GM21515 (cell line): ENCODE measurements around the gene SPATA45.

ENCODE experiments used
- ATAC-seq: cut with Tn5 transposase; IDR thresholded peaks from one replicate; pipeline ENCODE4 v1.9.1; 2021; ENCODE audit not compliant: unreplicated experiment

The SPATA45 gene

DNA sequence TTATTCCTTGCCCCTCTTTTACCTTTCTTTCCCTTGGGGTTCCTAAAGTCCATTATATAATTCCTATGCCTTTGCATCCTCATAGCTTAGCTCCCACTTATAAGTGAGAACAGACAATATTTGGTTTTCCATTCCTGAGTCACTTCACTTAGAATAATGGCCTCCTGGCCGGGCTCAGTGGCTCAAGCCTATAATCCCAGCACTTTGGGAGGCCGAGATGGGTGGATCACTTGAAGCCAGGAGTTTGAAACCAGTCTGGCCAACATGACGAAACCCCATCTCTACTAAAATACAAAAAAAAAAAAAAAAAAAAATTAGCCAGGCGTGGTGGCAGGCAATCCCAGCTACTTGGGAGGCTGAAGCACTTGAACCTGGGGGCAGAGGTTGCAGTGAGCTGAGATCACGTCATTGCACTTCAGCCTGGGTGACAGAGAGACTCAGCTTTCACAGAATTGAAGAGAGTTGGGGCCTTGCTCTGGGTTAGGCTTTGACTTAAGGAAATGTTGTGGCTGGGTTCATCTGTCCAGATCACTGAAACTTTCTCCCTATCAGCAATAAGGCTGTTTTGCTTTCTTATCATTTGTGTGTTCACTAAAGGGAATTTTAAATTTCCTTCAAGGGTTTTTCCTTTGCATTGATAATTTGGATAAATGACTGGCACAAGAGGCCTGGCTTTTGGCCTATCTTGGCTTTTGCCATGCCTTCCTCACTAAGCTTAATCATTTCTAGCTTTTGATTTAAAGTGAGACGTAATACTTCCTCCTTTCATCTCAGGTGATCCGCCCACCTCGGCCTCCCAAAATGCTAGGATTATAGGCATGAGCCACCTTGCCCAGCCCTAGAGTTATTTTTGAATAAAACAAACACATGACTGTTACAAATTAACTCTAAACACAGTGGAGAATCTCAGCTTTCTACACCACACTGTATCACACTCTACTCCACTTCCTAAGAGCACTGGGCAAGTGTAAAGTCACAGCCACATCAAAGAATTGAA lies 13.9 kb downstream of the SPATA45 start:
- peak; percentile 66 for ATAC-seq

DNA sequence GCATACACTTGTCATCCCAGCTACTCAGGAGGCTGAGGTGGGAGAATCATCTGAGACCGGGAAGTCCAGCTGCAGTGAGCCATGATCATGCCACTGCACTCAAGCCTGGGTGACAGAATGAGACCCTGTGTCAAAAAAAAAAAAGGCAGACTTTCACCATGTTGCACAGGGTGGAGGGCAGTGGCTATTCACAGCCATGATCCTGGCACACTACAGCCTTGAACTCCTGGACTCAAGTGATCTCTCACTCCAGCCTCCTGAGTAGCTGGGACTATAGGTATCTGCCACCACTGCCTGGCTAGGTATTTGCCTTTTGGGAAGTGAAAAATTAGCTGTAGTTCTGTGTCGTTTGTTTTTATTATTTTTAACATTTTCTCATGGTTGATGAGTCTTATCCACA lies 19.1 kb downstream of the SPATA45 start:
- no peak for ATAC-seq

GRCh38 chr1:212827831-212828278 lies 19.6 kb downstream of the SPATA45 start:
- ATAC-seq = no peak

DNA sequence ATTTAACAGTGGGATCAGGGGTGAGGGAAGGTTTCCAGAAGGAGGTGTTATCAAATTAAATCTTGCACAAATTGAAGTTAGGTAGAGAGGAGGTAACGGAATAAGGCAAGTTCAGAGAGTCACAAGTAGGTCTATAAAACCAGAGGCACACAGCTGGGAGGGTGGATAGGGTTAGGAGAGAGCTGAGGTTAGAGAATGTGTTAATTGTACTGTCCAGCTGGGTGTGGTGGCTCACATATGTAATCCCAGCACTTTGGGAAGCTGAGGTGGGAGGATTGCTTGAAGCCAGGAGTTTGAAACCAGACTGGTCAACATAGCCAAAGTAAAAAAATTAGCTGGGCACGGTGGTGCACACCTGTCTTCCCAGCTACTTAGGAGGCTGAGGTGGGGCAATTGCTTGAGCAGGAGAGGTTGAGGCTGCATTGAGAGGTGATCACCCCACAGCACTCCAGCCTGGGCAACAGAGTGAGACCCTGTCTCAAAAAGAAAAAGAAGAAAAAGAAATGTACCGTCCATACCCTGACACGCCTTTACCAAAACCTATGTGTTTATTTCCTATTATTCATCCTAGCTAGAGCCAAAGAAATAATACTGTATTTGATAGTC lies 20.2 kb downstream of the SPATA45 start:
- no peak for ATAC-seq

DNA sequence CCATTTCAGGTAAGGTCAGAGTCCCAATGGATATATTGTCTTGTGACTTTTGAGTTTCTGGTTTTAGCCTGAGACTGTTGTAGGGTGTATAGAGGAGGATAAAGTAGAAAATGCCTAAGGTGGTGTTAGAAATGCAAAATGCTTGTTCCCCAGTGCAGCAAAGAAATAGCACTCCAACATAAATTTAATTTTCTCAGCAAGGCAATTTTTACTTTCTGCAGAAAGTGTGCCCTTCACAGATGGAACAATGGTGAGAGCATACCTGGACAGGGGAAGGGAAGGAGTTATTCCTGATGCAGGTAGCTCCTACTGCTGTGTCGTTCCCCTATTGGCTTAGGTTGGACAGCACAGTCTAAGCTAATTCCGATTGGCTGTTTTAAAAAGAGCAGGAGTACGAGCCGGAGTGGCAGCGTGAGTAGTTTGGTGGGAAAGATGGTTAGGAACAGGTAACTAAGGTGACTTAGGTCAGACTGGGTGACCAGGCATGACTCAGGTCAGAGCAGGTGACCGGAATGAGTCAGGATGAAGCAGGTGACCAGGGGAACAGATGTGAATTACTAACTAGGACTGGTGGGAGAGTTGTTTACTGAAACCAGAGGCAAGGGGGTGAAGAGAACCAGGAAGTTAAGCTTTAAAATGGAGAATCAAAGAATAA lies 21.5 kb downstream of the SPATA45 start:
- no peak for ATAC-seq

GRCh38 chr1:212824201-212824600 lies 23.2 kb downstream of the SPATA45 start:
- ATAC-seq = no peak

DNA sequence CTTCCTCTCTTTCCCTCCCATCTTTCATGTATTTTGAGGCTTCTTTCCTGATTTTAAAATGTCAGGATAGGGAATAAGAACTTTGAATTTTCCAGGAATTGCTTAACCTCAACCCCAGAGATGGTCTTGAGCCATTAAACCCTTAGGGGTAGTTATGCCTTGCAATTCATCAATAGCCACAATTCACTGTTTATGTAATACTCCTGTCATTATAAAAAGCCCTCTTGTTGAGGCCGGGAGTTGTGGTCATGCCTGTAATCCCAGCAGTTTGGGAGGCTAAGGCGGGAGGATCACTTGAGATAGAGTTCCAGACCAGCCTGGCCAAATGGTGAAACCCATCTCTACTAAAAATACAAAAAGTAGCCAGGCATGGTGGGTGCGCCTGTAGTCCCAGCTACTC lies 24.5 kb downstream of the SPATA45 start:
- ATAC-seq = no peak

DNA sequence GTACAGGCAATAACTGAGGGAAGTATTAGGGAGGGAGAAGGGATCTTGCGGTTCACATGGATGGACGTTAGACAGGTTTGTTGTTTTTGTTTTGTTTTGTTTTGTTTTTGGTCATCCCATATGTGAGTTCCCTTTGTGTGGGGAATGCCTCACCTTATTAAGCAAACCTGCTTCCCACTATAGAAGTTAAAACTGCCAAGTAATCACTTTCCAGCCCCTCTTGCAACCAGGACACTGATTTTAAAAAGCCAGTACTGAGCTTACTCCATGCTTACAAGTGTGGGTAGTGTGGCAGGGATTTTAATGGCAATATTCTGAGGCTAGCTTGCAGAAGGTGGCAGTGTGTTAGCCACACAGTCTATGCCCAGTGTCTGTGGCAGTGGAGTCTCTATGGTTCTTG lies 26.5 kb downstream of the SPATA45 start:
- ATAC-seq = no peak

GRCh38 chr1:212819726-212820125 lies 27.7 kb downstream of the SPATA45 start:
- no peak for ATAC-seq

GRCh38 chr1:212816567-212817278 lies 30.7 kb downstream of the SPATA45 start:
- no peak for ATAC-seq

DNA sequence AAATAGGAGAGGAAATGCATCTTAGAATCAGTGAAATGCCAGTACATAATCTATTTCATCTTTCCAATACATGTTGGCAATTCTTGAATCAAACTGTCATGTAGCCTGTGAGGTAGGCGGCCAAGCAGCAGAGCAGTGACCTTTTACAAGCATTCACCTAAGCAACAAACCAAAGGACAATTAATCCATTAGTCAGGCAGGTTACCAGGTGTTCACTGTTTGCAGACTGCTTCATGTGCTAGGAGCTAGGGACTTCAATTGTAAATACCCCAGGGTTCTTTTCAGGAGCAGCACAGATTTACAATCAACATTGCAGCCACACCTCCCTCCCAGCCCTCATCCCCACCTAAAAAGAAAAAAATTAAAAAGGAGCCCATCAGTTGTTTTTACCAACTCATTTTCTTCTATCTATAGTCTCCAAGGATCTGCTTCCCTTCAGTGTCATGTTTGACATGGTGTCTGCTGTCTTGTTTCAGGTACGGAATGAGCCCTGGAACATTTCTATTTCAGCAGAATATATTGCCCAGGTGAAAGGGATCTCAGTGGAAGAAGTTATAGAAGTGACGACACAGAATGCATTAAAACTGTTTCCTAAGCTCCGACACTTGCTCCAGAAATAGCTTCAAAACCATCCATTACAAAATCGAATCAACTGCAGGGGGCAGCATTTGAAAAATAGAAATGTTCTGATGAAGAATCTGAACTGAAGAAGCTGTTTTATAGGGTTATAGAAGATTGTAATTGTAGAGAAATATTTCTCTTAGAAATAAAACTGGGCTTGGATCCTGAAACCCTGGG lies 32.7 kb downstream of the SPATA45 start:
- no peak for ATAC-seq

- ATAC-seq = no peak
Observed at GRCh38 chr1:212805767-212806166, 41.7 kb downstream of the SPATA45 start.

GRCh38 chr1:212797681-212798080 lies 49.8 kb downstream of the SPATA45 start:
- no peak for ATAC-seq

GRCh38 chr1:212794561-212795014 lies 52.9 kb downstream of the SPATA45 start:
- peak; percentile 76 for ATAC-seq

DNA sequence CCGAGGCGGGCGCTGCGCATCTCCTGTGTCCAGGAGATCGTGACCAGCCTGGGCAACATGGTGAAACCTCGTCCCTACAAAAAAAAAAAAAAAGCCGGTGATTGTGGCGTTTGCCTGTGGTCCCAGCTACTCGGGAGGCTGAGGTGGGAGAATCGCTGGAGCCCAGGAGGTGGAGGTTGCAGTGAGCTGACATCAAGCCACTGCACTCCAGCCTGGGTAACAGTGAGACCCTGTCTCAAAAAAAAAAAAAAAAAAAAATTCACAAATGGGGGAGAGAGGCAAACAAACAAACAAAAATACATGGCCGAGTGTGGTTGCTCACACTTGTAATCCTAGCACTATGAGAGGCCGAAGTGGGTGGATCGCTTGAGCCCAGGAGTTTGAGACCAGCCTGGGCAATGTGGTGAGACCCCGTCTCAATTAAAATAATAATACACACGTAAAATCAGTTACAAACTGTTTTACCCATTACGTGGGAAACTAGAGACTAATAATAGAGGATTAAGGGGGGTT lies 55.0 kb downstream of the SPATA45 start:
- ATAC-seq = no peak

DNA sequence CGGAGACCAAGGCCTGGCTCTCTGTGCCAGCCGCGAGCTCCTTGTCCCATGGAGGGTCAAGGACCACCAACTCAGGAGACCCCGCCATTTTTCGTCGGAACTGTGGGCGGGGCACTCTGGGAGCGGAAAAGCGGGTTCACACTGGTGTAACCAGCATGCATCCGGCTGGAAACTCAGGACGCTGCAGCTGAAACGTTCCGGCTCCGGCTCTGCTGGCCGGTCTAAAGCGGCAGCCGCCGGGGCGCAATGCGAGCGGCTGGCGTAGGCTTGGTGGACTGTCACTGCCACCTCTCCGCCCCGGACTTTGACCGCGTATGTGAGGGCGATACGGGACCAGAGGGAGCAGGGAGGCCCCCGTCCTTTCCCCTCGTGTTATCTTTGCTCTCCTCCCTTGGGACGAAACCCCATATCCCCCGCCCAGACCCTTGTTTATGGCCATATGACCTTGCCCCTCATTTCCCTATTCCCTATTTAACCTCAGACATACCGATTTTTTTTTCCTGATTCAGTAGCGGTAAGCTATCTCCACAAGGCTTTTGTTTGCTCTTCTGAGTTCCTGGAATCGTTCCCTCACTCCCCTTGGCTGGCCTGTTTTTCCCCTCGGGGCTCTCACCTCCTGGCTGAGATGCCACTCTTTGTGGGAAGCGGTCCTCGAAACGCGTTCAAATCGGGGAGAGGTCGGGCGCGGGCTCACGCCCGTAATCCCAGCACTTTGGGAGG lies 55.6 kb downstream of the SPATA45 start, which contains the start of the genes NSL1 and TATDN3:
Gene NSL1 (minus strand): TSS at position 102 of the 720 bp plus-strand sequence. CDS start 14 bp downstream, at position 88.
Gene TATDN3 (plus strand): TSS at position 219 of the 720 bp plus-strand sequence. CDS start 28 bp downstream, at position 247.
- peak; percentile 64 for ATAC-seq

- ATAC-seq = peak; percentile 26
Observed at GRCh38 chr1:212791261-212791675, 56.2 kb downstream of the SPATA45 start.

DNA sequence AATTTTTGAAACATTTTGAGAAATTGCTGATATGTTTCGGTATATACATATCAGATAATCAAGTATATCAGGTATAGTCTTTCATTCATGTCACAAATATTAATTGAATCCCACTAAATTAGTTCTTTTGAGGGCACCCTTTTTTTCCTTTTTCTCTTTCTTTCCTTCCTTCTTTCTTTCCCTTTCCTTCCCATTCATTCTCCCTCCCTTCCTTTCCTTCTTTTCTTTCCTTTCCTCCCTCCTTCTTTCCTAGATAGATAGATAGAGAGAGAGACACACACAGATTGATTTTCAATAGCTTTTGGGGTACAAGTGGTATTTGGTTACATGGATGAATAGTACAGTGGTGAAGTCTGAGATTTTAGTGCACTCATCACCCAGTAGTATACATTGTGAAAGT lies 61.6 kb downstream of the SPATA45 start:
- no peak for ATAC-seq

DNA sequence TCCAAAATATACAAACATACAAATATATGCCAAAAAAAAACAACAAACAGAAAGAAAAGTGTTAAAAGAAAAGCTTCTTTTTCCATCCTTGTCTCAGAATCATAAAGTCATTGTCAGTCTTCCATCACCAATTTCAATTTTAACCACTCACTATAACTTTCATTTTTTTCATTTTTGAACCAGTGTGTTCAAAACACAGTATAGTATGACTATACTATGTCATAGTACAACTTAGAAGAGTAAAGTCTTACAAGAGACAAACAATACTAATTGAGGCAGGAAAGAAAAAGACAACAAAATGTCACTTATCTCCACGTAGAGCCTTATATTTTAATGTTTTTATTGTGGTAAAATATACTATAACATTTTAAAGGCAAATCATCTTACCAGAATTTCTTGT lies 63.5 kb downstream of the SPATA45 start:
- no peak for ATAC-seq
